ENCODE results near the gene TUB. TPM values are rescaled to one million over a fixed set of nuclear protein-coding genes. Genes with fewer than 3 reads are reported as not detected.

TUB gene
- total RNA-seq, 4 donors from 2014 or later = 1.9 to 8.5 (median 3.0) TPM

- DNase-seq (ENCODE audit: low spot score in 2 of 2) = no peak
- Histone ChIP-seq H3K9me3 (no peaks in the 10 kb centered on the region), H3K27ac (no peak overlapping the region), H3K4me3 (no peak overlapping the region), H3K27me3 (no peaks in the 10 kb centered on the region), H3K36me3 (no peaks in the 10 kb centered on the region), H3K4me1 (no peaks in the 10 kb centered on the region)
- WGBS = 87% methylated on average over 6 of the region's 6 CpGs
- no peak for TF ChIP-seq EP300 (IDR thresholded peaks at IDR 0.05)
- no peak for TF ChIP-seq POLR2AphosphoS5 (IDR thresholded peaks at IDR 0.05)
- TF ChIP-seq, protein P1, sequence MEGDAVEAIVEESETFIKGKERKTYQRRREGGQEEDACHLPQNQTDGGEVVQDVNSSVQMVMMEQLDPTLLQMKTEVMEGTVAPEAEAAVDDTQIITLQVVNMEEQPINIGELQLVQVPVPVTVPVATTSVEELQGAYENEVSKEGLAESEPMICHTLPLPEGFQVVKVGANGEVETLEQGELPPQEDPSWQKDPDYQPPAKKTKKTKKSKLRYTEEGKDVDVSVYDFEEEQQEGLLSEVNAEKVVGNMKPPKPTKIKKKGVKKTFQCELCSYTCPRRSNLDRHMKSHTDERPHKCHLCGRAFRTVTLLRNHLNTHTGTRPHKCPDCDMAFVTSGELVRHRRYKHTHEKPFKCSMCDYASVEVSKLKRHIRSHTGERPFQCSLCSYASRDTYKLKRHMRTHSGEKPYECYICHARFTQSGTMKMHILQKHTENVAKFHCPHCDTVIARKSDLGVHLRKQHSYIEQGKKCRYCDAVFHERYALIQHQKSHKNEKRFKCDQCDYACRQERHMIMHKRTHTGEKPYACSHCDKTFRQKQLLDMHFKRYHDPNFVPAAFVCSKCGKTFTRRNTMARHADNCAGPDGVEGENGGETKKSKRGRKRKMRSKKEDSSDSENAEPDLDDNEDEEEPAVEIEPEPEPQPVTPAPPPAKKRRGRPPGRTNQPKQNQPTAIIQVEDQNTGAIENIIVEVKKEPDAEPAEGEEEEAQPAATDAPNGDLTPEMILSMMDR (IDR thresholded peaks at IDR 0.05) = no peak
- no peak for TF ChIP-seq POLR2A (IDR thresholded peaks at IDR 0.05)
Observed at GRCh38 chr11:8149726-8150125, 68.7 kb downstream of the TUB start.

Other genes with a start within 250 kb of the TUB start
- gene OR10A6, start 149.9 kb upstream of the TUB start, total RNA-seq = under 1 TPM in 1 of 4 donors, not detected in 3; 0.08 TPM
- not detected for gene OR10A3, start 139.5 kb upstream of the TUB start, total RNA-seq
- gene NLRP10, start 115.8 kb upstream of the TUB start, total RNA-seq = 10 to 100 TPM; 12.9 to 68.0 (median 42.4) TPM
- gene EIF3F, start 93.9 kb upstream of the TUB start, total RNA-seq = 100 to 1,000 TPM; 335 to 691 (median 463) TPM
- gene RIC3, start 87.8 kb downstream of the TUB start, total RNA-seq = 100 to 1,000 TPM in 1 of 4 donors, 10 to 100 TPM in 3; 20.5 to 118 (median 35.1) TPM
- gene LMO1, start 182.7 kb downstream of the TUB start, total RNA-seq = 10 to 100 TPM in 2 of 4 donors, 1 to 10 TPM in 2; 6.2 to 29.4 (median 8.2) TPM

Data from suprapubic skin (tissue), 4 donors.